Measurements from ENCODE around the gene RS1. TPM values are rescaled to one million over a fixed set of nuclear protein-coding genes. Genes with fewer than 3 reads are reported as not detected.
A peak's percentile ranks its signal among the peaks of the same experiment; 100 is the strongest.

RS1 gene
- total RNA-seq, 1 experiment from 2014 or later: 0.09 TPM

GRCh38 chrX:18692541-18692940 lies 20.6 kb upstream of the RS1 start:
- Mint-ChIP-seq H3K4me1 (ENCODE audit: low read depth, unreplicated experiment) (peaks cover 17% of the 10 kb centered on the region), H3K9me3 (ENCODE audit: unreplicated experiment) (no peaks in the 10 kb centered on the region), H3K36me3 (ENCODE audit: insufficient read depth, unreplicated experiment) (no peaks in the 10 kb centered on the region), H3K27ac (ENCODE audit: unreplicated experiment) (no peak overlapping the region), H3K27me3 (ENCODE audit: insufficient read depth, unreplicated experiment) (no peaks in the 10 kb centered on the region), H3K4me3 (ENCODE audit: unreplicated experiment) (no peak overlapping the region)
- no peaks in the 10 kb centered on the region for H3K9me3 ChIP-seq
- intact Hi-C loops (cut with micrococcal nuclease; ENCODE audit: unreplicated experiment): no loop called here
- no peaks in the 10 kb centered on the region for H3K4me1 ChIP-seq
- TF ChIP-seq, protein P1, sequence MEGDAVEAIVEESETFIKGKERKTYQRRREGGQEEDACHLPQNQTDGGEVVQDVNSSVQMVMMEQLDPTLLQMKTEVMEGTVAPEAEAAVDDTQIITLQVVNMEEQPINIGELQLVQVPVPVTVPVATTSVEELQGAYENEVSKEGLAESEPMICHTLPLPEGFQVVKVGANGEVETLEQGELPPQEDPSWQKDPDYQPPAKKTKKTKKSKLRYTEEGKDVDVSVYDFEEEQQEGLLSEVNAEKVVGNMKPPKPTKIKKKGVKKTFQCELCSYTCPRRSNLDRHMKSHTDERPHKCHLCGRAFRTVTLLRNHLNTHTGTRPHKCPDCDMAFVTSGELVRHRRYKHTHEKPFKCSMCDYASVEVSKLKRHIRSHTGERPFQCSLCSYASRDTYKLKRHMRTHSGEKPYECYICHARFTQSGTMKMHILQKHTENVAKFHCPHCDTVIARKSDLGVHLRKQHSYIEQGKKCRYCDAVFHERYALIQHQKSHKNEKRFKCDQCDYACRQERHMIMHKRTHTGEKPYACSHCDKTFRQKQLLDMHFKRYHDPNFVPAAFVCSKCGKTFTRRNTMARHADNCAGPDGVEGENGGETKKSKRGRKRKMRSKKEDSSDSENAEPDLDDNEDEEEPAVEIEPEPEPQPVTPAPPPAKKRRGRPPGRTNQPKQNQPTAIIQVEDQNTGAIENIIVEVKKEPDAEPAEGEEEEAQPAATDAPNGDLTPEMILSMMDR (IDR thresholded peaks at IDR 0.05; ENCODE audit: insufficient read depth in 1 of 2, low read depth in 1 of 2, low read length in 1 of 2, severe bottlenecking in 1 of 2, unreplicated experiment in 1 of 2): no peak
- BruUV-seq (replicated peaks): no TSS peak
- no peaks in the 10 kb centered on the region for H3K27me3 ChIP-seq (replicated peaks; ENCODE audit: control insufficient read depth, insufficient read depth, low read length)
- ChIA-PET POLR2A (interaction anchor here (0.6 kb wide), 1 partner anchor 118 kb away, joined by 4 read pairs; no protein-coding TSS in a partner anchor), CTCF (interaction anchor here (1.3 kb wide), 1 partner anchor 194 kb away, joined by 4 read pairs; no protein-coding TSS in a partner anchor)
- DNase-seq: no peak
- H3K36me3 ChIP-seq (ENCODE audit: control insufficient read depth, insufficient read depth, low read length): no peaks in the 10 kb centered on the region
- H3K4me3 ChIP-seq (ENCODE audit: low read depth, low read length): no peak overlapping the region

DNA sequence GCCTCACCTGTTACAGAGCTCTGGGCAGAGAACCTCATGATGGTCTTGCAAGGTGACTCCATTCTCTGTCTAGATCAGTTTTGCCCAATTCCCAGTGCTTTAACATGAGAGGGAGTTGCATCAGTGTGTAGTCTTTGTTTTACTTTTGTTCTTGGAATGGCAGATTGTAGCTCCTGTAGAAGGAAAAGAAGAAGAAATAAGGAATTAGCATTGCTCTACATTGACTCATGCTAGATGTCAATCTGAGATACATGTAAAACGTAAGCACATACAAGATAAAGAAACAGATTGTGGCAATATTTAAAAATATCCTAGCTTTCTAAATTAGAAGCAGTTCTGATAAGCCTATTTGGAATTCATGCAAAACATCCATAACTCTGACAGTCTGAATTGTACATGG lies 19.5 kb upstream of the RS1 start:
- H3K27me3 ChIP-seq (replicated peaks; ENCODE audit: control insufficient read depth, insufficient read depth, low read length): no peaks in the 10 kb centered on the region
- Mint-ChIP-seq H3K36me3 (ENCODE audit: insufficient read depth, unreplicated experiment) (no peaks in the 10 kb centered on the region), H3K4me1 (ENCODE audit: low read depth, unreplicated experiment) (peaks cover 17% of the 10 kb centered on the region), H3K27me3 (ENCODE audit: insufficient read depth, unreplicated experiment) (no peaks in the 10 kb centered on the region), H3K9me3 (ENCODE audit: unreplicated experiment) (no peaks in the 10 kb centered on the region), H3K4me3 (ENCODE audit: unreplicated experiment) (no peak overlapping the region), H3K27ac (ENCODE audit: unreplicated experiment) (no peak overlapping the region)
- no peaks in the 10 kb centered on the region for H3K36me3 ChIP-seq (ENCODE audit: control insufficient read depth, insufficient read depth, low read length)
- CTCF ChIA-PET: interaction anchor here (0.7 kb wide), 1 partner anchor 281 kb away, joined by 3 read pairs; no protein-coding TSS in a partner anchor
- BruUV-seq (replicated peaks): no TSS peak
- TF ChIP-seq, protein P1 (IDR thresholded peaks at IDR 0.05; ENCODE audit: insufficient read depth in 1 of 2, low read depth in 1 of 2, low read length in 1 of 2, severe bottlenecking in 1 of 2, unreplicated experiment in 1 of 2): no peak
- no peak for DNase-seq
- no peaks in the 10 kb centered on the region for H3K9me3 ChIP-seq
- no peaks in the 10 kb centered on the region for H3K4me1 ChIP-seq
- H3K4me3 ChIP-seq (ENCODE audit: low read depth, low read length): no peak overlapping the region
- intact Hi-C loops (cut with micrococcal nuclease; ENCODE audit: unreplicated experiment): no loop called here
- POLR2A ChIA-PET: no interaction called here

DNA sequence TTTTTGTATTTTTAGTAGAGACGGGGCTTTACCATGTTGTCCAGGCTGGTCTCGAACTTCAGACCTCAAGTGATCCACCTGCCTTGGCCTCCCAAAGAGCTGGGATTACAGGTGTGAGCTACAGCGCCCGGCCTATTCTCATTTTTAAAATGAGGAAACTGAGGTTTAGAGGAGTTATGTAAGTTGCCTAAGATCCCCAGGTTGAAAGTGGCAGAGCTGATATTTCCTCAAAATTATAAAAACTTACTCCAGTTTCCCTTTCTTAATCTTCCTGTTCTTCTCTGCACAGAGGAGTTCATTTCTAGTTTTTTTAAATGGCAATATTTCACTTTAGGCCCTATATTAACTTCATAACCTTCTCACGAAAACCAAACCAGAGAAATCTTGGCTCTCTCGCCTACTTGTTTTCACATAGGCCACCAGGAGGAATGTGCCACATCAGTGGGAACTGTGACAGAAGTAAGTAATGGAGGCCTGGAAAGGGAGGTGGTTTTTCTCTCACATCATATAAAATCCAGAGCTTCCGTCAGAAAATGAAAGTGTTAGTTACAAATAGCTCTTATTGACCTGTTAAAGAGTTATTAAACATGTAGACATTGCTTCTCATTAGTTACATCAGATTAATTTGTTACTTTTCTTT lies 16.1 kb upstream of the RS1 start:
- intact Hi-C loops (cut with micrococcal nuclease; ENCODE audit: unreplicated experiment): loop anchor here (5.0 kb wide), 1 partner anchor 34 kb away; no protein-coding TSS in a partner anchor
- TF ChIP-seq, protein P1 (IDR thresholded peaks at IDR 0.05; ENCODE audit: insufficient read depth in 1 of 2, low read depth in 1 of 2, low read length in 1 of 2, severe bottlenecking in 1 of 2, unreplicated experiment in 1 of 2): no peak
- no peaks in the 10 kb centered on the region for H3K9me3 Mint-ChIP-seq (ENCODE audit: unreplicated experiment)
- no peak overlapping the region for H3K4me3 ChIP-seq (ENCODE audit: low read depth, low read length)
- H3K9me3 ChIP-seq: no peaks in the 10 kb centered on the region
- no peak for DNase-seq
- no peaks in the 10 kb centered on the region for H3K36me3 Mint-ChIP-seq (ENCODE audit: insufficient read depth, unreplicated experiment)
- no peaks in the 10 kb centered on the region for H3K36me3 ChIP-seq (ENCODE audit: control insufficient read depth, insufficient read depth, low read length)
- no TSS peak for BruUV-seq (replicated peaks)
- peak overlapping the region; percentile 61 for H3K27ac Mint-ChIP-seq (ENCODE audit: unreplicated experiment)
- CTCF ChIA-PET: no interaction called here
- H3K4me1 ChIP-seq: no peaks in the 10 kb centered on the region
- H3K27me3 ChIP-seq (replicated peaks; ENCODE audit: control insufficient read depth, insufficient read depth, low read length): no peaks in the 10 kb centered on the region
- H3K4me3 Mint-ChIP-seq (ENCODE audit: unreplicated experiment): no peak overlapping the region
- no peaks in the 10 kb centered on the region for H3K27me3 Mint-ChIP-seq (ENCODE audit: insufficient read depth, unreplicated experiment)
- POLR2A ChIA-PET: no interaction called here
- peaks cover 17% of the 10 kb centered on the region for H3K4me1 Mint-ChIP-seq (ENCODE audit: low read depth, unreplicated experiment)

All from Caco-2 (cell line).